Transverse colon (tissue), 4 donors: ENCODE data around the gene TMEM42. TPM values are rescaled to one million over a fixed set of nuclear protein-coding genes. Genes with fewer than 3 reads are reported as not detected.
A peak's percentile ranks its signal among the peaks of the same experiment; 100 is the strongest.

Experiments used
- DNase-seq: peaks from one replicate; pipeline ENCODE4 v3.0.0-alpha.2; 2019
- H3K27ac ChIP-seq, 4 donors: fragments of 200-600 bp; sonication (generic); 2 replicates each; pipeline ENCODE4 v1.5.1; 2016 to 2018; ENCODE audit warnings: inconsistent platforms in 4 of 4
- H3K27me3 ChIP-seq: fragments of 200-600 bp; sonication (generic); 2 replicates; pipeline ENCODE4 v1.5.1; 2017; ENCODE audit warnings: inconsistent platforms
- H3K36me3 ChIP-seq, 4 donors: fragments of 200-600 bp; sonication (generic); 2 replicates each; pipeline ENCODE4 v1.5.1; 2017 to 2019; ENCODE audit warnings: inconsistent platforms in 4 of 4
- H3K4me1 ChIP-seq, 4 donors: fragments of 200-600 bp; sonication (generic); 2 replicates each; pipeline ENCODE4 v1.5.1; 2017 to 2020; ENCODE audit warnings: inconsistent platforms in 4 of 4
- H3K4me3 ChIP-seq, 4 donors: fragments of 200-600 bp; sonication (generic); 1 replicate in 1 of 4; 2 replicates in 3 of 4; pipeline versions ENCODE4 v1.5.1 to v1.6.1; 2017 to 2019; ENCODE audit warnings: inconsistent platforms in 4 of 4
- H3K9me3 ChIP-seq, 2 donors: fragments of 200-600 bp; sonication (generic); 2 replicates each; pipeline ENCODE4 v1.5.1; 2017 to 2019; ENCODE audit warnings: inconsistent platforms in 2 of 2
- CTCF ChIP-seq, 5 experiments: fragments of 200-600 bp in 3 of 5; fragments of 450-650 bp in 2 of 5; sonication (generic) in 3 of 5; IDR thresholded peaks; 1 replicate in 2 of 5; 2 replicates in 3 of 5; pipeline ENCODE4 v1.5.1; 2016 to 2017; ENCODE audit warnings: antibody characterized with exemption in 5 of 5, inconsistent platforms in 3 of 5, mild to moderate bottlenecking in 2 of 5, moderate library complexity in 1 of 5
- EP300 ChIP-seq: sonication (generic); formaldehyde crosslinking; IDR thresholded peaks from one replicate; pipeline ENCODE4 v1.6.1; 2017; ENCODE audit warnings: antibody characterized with exemption, low read depth
- POLR2A ChIP-seq: fragments of 450-650 bp; IDR thresholded peaks from one replicate; pipeline ENCODE4 v1.6.1; 2016; ENCODE audit warnings: antibody characterized with exemption, mild to moderate bottlenecking, moderate library complexity
- POLR2AphosphoS5 ChIP-seq, 3 donors: sonication (generic); formaldehyde crosslinking; IDR thresholded peaks; one replicate each; pipeline ENCODE4 v1.6.1; 2016; ENCODE audit warnings: antibody characterized with exemption in 3 of 3
- WGBS, 2 donors: methylation state at CpG; one replicate each; pipeline ENCODE4 v1.1.5; 2018; ENCODE audit warnings: low coverage in 1 of 2; 5-methylcytosine and 5-hydroxymethylcytosine counted together
- in situ Hi-C, 4 donors: fragments of 200-750 bp; cut with MboI; loops; one replicate each; pipeline versions ENCODE4 v1.15.0 to v1.15.1; 2017; ENCODE audit warnings: low sequenced_read_pairs in 3 of 4, low pct_ligation_motif_present in 1 of 4, low pct_unique_long_range_greater_than_20kb in 1 of 4
- intact Hi-C: fragments of 100-400 bp; cut with DNase I; formaldehyde crosslinking; loops from one replicate; pipeline ENCODE4 v1.15.1; 2023; ENCODE audit warnings: low total_unique reads
- total RNA-seq, 4 donors: library from RNA; depleted of rRNA; stranded (reverse); fragments of >200 nt; gene quantifications; one replicate each; pipeline ENCODE4 v1.1.0, GENCODE V29; 2016

The TMEM42 gene
- total RNA-seq, 4 donors from 2014 or later, result 10.0 to 13.7 (median 12.3) TPM; not detected in 1

- no peak overlapping the region for H3K4me3 ChIP-seq
- H3K4me1 ChIP-seq, result no peaks in the 10 kb centered on the region
- H3K27me3 ChIP-seq, result peaks cover 13% of the 10 kb centered on the region
- no peak for TF ChIP-seq POLR2AphosphoS5 (IDR thresholded peaks at IDR 0.05)
- TF ChIP-seq POLR2A, result no peak
- no peak for TF ChIP-seq CTCF (IDR thresholded peaks at IDR 0.05)
- TF ChIP-seq EP300, result no peak
- 60 to 71% methylated on average over 1 to 4 of the region's 4 CpGs for WGBS, 2 donors
- in situ Hi-C loops (loop anchor here in 2 of 4 donors (10.0 to 25.0 kb wide), 2 partner anchors 370 to 373 kb away; no protein-coding TSS in a partner anchor), intact Hi-C loops (no loop called here)
- no peaks in the 10 kb centered on the region for H3K36me3 ChIP-seq
- no peak for DNase-seq
- H3K9me3 ChIP-seq, result no peaks in the 10 kb centered on the region
- no peak overlapping the region for H3K27ac ChIP-seq
Observed at GRCh38 chr3:44907612-44908011, 45.9 kb downstream of the TMEM42 start.

GRCh38 chr3:44909063-44909462 lies 47.4 kb downstream of the TMEM42 start:
- no peak for DNase-seq
- Histone ChIP-seq H3K27me3 (peaks cover 13% of the 10 kb centered on the region), H3K36me3 (no peaks in the 10 kb centered on the region), H3K4me1 (no peaks in the 10 kb centered on the region), H3K27ac (no peak overlapping the region), H3K4me3 (no peak overlapping the region), H3K9me3 (no peaks in the 10 kb centered on the region)
- in situ Hi-C loops (loop anchor here in 2 of 4 donors (10.0 to 25.0 kb wide), 2 partner anchors 372 to 374 kb away; no protein-coding TSS in a partner anchor), intact Hi-C loops (no loop called here)
- no peak for TF ChIP-seq CTCF (IDR thresholded peaks at IDR 0.05)
- no peak for TF ChIP-seq POLR2AphosphoS5 (IDR thresholded peaks at IDR 0.05)
- no peak for TF ChIP-seq POLR2A
- no peak for TF ChIP-seq EP300
- WGBS, 2 donors, result 16 to 60% methylated on average over 1 to 2 of the region's 2 CpGs

- H3K27me3 ChIP-seq, result peaks cover 13% of the 10 kb centered on the region
- H3K36me3 ChIP-seq, result no peaks in the 10 kb centered on the region
- no peak overlapping the region for H3K27ac ChIP-seq
- in situ Hi-C loops (loop anchor here in 3 of 4 donors (10.0 to 25.0 kb wide), 2 partner anchors 373 to 376 kb away; no protein-coding TSS in a partner anchor), intact Hi-C loops (loop anchor here (10.0 kb wide), 1 partner anchor 376 kb away; no protein-coding TSS in a partner anchor)
- no peak overlapping the region for H3K4me3 ChIP-seq
- TF ChIP-seq CTCF (IDR thresholded peaks at IDR 0.05) (no peak), EP300 (no peak), POLR2AphosphoS5 (IDR thresholded peaks at IDR 0.05) (no peak), POLR2A (no peak)
- WGBS, 2 donors, result 89 to 100% methylated on average over 1 to 3 of the region's 3 CpGs
- no peaks in the 10 kb centered on the region for H3K4me1 ChIP-seq
- DNase-seq, result no peak
- no peaks in the 10 kb centered on the region for H3K9me3 ChIP-seq
Observed at GRCh38 chr3:44910693-44911092, 49.0 kb downstream of the TMEM42 start.

DNA sequence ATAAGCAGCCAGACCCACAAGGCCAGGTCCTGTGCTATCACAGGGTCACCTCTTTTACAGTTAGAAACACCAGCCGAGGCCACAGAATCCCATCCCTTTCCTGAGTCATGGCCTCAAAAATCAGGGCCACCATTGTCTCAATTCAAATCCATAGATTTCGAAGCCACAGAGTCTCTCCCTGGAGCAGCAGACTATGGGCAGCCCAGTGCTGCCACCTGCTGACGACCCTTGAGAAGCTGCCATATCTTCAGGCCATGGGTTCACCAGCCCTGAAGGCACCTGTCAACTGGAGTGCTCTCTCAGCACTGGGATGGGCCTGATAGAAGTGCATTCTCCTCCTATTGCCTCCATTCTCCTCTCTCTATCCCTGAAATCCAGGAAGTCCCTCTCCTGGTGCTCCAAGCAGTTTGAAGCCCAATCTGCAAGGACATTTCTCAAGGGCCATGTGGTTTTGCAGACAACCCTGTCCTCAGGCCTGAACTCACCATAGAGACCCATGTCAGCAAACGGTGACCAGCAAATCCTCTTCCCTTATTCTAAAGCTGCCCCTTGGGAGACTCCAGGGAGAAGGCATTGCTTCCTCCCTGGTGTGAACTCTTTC lies 52.3 kb downstream of the TMEM42 start:
- Histone ChIP-seq H3K9me3 (no peaks in the 10 kb centered on the region), H3K4me3 (no peak overlapping the region), H3K27me3 (peaks cover 7% of the 10 kb centered on the region), H3K36me3 (peaks cover 0 to 5% (median 2%) of the 10 kb centered on the region in 4 donors), H3K4me1 (no peaks in the 10 kb centered on the region), H3K27ac (no peak overlapping the region)
- peak; percentile 72 for DNase-seq
- WGBS, 2 donors, result 15 to 25% methylated on average over 3 to 4 of the region's 4 CpGs
- TF ChIP-seq EP300 (no peak), POLR2AphosphoS5 (IDR thresholded peaks at IDR 0.05) (no peak), POLR2A (no peak), CTCF (IDR thresholded peaks at IDR 0.05) (peak; percentile 71 to 80 (median 72))
- in situ Hi-C loops, result loop anchor here in 3 of 4 donors (10.0 to 25.0 kb wide), 2 partner anchors 377 to 379 kb away; no protein-coding TSS in a partner anchor
- intact Hi-C loops, result loop anchor here (10.0 kb wide), 1 partner anchor 379 kb away; no protein-coding TSS in a partner anchor
